SU-DHL-6 (cell line): ENCODE results near the gene ZC3H4.

Experiments
- H2AFZ ChIP-seq: fragments of 200-600 bp; sonication (generic); 2 replicates; pipeline ENCODE4 v1.6.1; 2014; ENCODE audit warnings: low read depth, mild to moderate bottlenecking, moderate library complexity, mixed read lengths, antibody characterized with exemption, low read length; ENCODE audit not compliant: severe bottlenecking
- H3F3A ChIP-seq: fragments of 200-600 bp; shearing (Covaris generic); 2 replicates; pipeline ENCODE4 v1.6.0; 2016; ENCODE audit warnings: antibody characterized with exemption, mild to moderate bottlenecking; ENCODE audit not compliant: insufficient read depth
- H3K27ac ChIP-seq: fragments of 200-600 bp; sonication (generic); 2 replicates; pipeline ENCODE4 v1.5.1; 2016; ENCODE audit warnings: low read depth, mild to moderate bottlenecking, low read length, moderate library complexity, mixed read lengths
- H3K27me3 ChIP-seq: fragments of 200-600 bp; sonication (generic), shearing (Covaris generic); 2 replicates; pipeline ENCODE4 v1.6.0; 2014; ENCODE audit warnings: mild to moderate bottlenecking, low read length
- H3K36me3 ChIP-seq: fragments of 200-600 bp; sonication (generic); 2 replicates; pipeline ENCODE4 v1.6.1; 2014; ENCODE audit warnings: mild to moderate bottlenecking, low read length, mixed read lengths
- H3K4me2 ChIP-seq: fragments of 300-600, 200-600 bp; shearing (Covaris generic), sonication (generic); 2 replicates; pipeline ENCODE4 v1.6.0; 2014; ENCODE audit warnings: low read length, low read depth, mild to moderate bottlenecking; ENCODE audit not compliant: poor library complexity, severe bottlenecking
- H3K4me3 ChIP-seq: fragments of 200-600 bp; sonication (generic); 2 replicates; pipeline ENCODE4 v1.5.1; 2014; ENCODE audit warnings: antibody characterized with exemption, low read length, mild to moderate bottlenecking, mixed read lengths; ENCODE audit not compliant: insufficient read depth, poor library complexity, severe bottlenecking
- H3K79me2 ChIP-seq: fragments of 200-600 bp; sonication (generic); 2 replicates; pipeline ENCODE4 v1.6.1; 2014; ENCODE audit warnings: mild to moderate bottlenecking, low read length, moderate library complexity; ENCODE audit not compliant: insufficient read depth
- H3K9ac ChIP-seq: fragments of 200-600 bp; sonication (generic); 2 replicates; pipeline ENCODE4 v1.7.0; 2014; ENCODE audit warnings: mild to moderate bottlenecking, low read length
- H3K9me2 ChIP-seq: fragments of 200-600 bp; sonication (generic); replicated peaks from 2 replicates; pipeline ENCODE4 v1.6.1; 2014; ENCODE audit warnings: low read length; ENCODE audit not compliant: insufficient read depth
- H3K9me3 ChIP-seq: fragments of 200-600 bp; sonication (generic); 2 replicates; pipeline ENCODE4 v1.6.1; 2014; ENCODE audit warnings: low read length, mixed read lengths; ENCODE audit not compliant: insufficient read depth
- H4K20me1 ChIP-seq: fragments of 200-600 bp; sonication (generic); 2 replicates; pipeline ENCODE4 v1.6.1; 2014; ENCODE audit warnings: low read depth, mild to moderate bottlenecking, antibody characterized with exemption, low read length, moderate library complexity, mixed read lengths
- EZH2phosphoT487 ChIP-seq: fragments of 200-600 bp; sonication (generic), shearing (Covaris generic); conservative IDR thresholded peaks from 2 replicates; pipeline ENCODE4 v1.6.1; 2018; ENCODE audit warnings: mild to moderate bottlenecking, antibody characterized with exemption, low read length, moderate library complexity, mixed read lengths
- TF ChIP-seq, protein P1 (sequence below): fragments of 200-600 bp; sonication (generic); IDR thresholded peaks from one replicate; pipeline ENCODE4 v1.5.1; 2017; ENCODE audit warnings: antibody characterized with exemption, mild to moderate bottlenecking, low read length, moderate library complexity; ENCODE audit not compliant: insufficient read depth, poor library complexity, severe bottlenecking

Gene ZC3H4

DNA sequence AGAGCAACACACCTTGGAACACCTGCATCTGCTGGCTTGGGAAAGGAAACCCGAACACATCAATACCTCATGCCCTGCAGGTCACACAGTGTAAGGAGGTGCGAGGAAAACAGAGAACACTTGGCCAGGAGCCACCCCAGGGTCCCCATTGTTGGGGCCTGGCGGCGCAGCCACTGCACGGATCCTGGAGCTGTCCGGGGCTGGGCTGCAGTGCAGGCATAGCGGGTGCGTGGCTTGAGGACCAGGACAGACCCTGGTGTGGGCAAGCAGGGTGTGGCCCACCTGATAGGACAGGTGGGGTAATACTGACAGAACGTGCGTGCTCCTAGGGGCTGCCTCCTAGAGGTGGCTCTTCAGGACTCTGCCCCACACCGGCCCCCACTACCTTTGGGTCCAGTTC is 48.3 kb downstream of the ZC3H4 start:
- Histone ChIP-seq H3K4me3 (no peak overlapping the region), H3K27ac (no peak overlapping the region), H3K9ac (no peak overlapping the region), H4K20me1 (no peaks in the 10 kb centered on the region; the same call in 1 of the 2 replicates), H3K79me2 (0 out of 2 replicates have a peak, but pooled peaks cover 4% of the 10 kb centered on the region), H3K36me3 (no peaks in the 10 kb centered on the region), H3K9me2 (no peaks in the 10 kb centered on the region), H3K9me3 (no peaks in the 10 kb centered on the region), H3K4me2 (no peak overlapping the region), H3F3A (0 out of 2 replicates have a peak, but pooled peaks cover 2% of the 10 kb centered on the region), H3K27me3 (no peaks in the 10 kb centered on the region), H2AFZ (no peak overlapping the region)
- TF ChIP-seq, protein P1, sequence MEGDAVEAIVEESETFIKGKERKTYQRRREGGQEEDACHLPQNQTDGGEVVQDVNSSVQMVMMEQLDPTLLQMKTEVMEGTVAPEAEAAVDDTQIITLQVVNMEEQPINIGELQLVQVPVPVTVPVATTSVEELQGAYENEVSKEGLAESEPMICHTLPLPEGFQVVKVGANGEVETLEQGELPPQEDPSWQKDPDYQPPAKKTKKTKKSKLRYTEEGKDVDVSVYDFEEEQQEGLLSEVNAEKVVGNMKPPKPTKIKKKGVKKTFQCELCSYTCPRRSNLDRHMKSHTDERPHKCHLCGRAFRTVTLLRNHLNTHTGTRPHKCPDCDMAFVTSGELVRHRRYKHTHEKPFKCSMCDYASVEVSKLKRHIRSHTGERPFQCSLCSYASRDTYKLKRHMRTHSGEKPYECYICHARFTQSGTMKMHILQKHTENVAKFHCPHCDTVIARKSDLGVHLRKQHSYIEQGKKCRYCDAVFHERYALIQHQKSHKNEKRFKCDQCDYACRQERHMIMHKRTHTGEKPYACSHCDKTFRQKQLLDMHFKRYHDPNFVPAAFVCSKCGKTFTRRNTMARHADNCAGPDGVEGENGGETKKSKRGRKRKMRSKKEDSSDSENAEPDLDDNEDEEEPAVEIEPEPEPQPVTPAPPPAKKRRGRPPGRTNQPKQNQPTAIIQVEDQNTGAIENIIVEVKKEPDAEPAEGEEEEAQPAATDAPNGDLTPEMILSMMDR = no peak
- TF ChIP-seq EZH2phosphoT487 = no peak

DNA sequence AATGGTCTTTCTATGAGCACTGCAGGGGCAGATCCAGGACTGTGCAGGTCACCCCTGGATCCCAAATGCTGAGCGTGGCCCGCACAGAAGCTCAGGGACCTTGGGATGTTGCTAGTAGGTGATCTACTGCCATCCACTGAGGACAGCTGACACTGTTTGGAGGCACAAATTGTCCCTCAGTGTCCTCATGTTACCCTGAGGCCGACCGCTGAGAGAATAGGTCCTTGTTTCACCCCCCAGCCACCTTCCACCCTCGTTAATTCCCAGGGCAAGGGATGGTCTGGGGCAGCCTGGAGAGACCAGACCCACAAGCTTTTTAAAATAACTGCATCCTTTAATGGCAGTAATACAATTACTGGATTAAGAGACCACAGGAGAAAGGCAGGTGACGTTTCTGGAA is 49.7 kb downstream of the ZC3H4 start:
- Histone ChIP-seq H3K27ac (no peak overlapping the region), H3K4me3 (no peak overlapping the region), H3K9ac (no peak overlapping the region), H3K79me2 (0 out of 2 replicates have a peak, but pooled peaks cover 4% of the 10 kb centered on the region), H3K4me2 (no peak overlapping the region), H4K20me1 (no peaks in the 10 kb centered on the region; the same call in 1 of the 2 replicates), H3F3A (0 out of 2 replicates have a peak, but pooled peaks cover 2% of the 10 kb centered on the region), H2AFZ (no peak overlapping the region), H3K9me3 (no peaks in the 10 kb centered on the region), H3K27me3 (no peaks in the 10 kb centered on the region), H3K9me2 (no peaks in the 10 kb centered on the region), H3K36me3 (no peaks in the 10 kb centered on the region)
- no peak for TF ChIP-seq EZH2phosphoT487
- TF ChIP-seq, protein P1 = no peak

DNA sequence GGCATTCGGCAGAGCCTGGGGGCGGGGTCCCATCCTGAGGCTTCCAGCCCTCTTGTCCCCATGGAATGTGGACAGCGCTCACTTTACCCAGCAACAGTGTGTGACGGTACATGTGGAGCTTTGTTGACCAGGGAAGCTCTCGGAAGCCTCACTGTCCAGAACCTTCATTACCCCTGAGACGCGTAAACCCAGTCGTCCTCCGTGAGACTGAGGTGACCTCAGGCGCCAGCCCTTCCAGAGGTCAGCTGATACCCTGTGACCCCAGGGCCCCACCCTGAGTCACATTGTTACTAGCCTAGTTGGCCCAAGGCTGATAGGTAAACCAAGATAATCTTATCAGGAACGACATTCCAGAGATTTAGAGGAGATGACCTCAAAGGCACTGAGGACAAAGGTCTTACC is 55.0 kb downstream of the ZC3H4 start:
- Histone ChIP-seq H3K79me2 (no peaks in the 10 kb centered on the region), H3F3A (no peaks in the 10 kb centered on the region), H3K9ac (no peak overlapping the region), H3K4me2 (no peak overlapping the region), H2AFZ (no peak overlapping the region), H3K4me3 (no peak overlapping the region), H4K20me1 (no peaks in the 10 kb centered on the region), H3K27me3 (no peaks in the 10 kb centered on the region), H3K36me3 (no peaks in the 10 kb centered on the region), H3K9me3 (no peaks in the 10 kb centered on the region), H3K27ac (no peak overlapping the region), H3K9me2 (no peaks in the 10 kb centered on the region)
- TF ChIP-seq, protein P1 = no peak
- TF ChIP-seq EZH2phosphoT487 = no peak
